HCT116 (cell line): Measurements from ENCODE around the gene PACRGL. TPM values are rescaled to one million over a fixed set of nuclear protein-coding genes. Genes with fewer than 3 reads are reported as not detected.

ENCODE experiments used
- ATAC-seq: fragments of 200-7000 bp; cut with Tn5 transposase; 2 replicates; pipeline ENCODE4 v1.9.1; 2020; ENCODE audit warnings: mild to moderate bottlenecking, moderate library complexity
- BruUV-seq: library from RNA; stranded (reverse); fragments of 400-500 nt; replicated peaks from 2 replicates; lab custom pipeline; 2021; lab: Mats Ljungman, UMichigan
- CTCF ChIA-PET: fragments of 300-600 bp; sonication (Branson Sonifier 250); formaldehyde crosslinking; loops from one replicate; lab custom pipeline; 2021; ENCODE audit warnings: antibody characterized with exemption; lab: Charles Lee
- POLR2A ChIA-PET: fragments of 300-600, 350-600 bp; sonication (Branson Sonifier 250); formaldehyde crosslinking; loops from one replicate; lab custom pipeline; 2021; ENCODE audit warnings: antibody characterized with exemption; lab: Charles Lee
- RAD21 ChIA-PET, 2 experiments: fragments of 300-600 bp; sonication (Branson Sonifier 250); formaldehyde crosslinking; loops; one replicate each; lab custom pipeline; 2023; ENCODE audit warnings: low total read pairs in 2 of 2; ENCODE audit not compliant: uncharacterized antibody in 2 of 2, unreplicated experiment in 2 of 2, low non-redundant PET in 1 of 2; lab: Charles Lee
- DNase-seq: peaks from one replicate; pipeline ENCODE4 v3.0.0-alpha.2; 2010; ENCODE audit warnings: low read depth, low spot score
- H2AFZ ChIP-seq: fragments of 200-600 bp; shearing (Covaris generic), sonication (generic); 2 replicates; pipeline ENCODE4 v1.6.1; 2017; ENCODE audit warnings: low read depth, mixed run types, mixed read lengths, antibody characterized with exemption, low read length; ENCODE audit not compliant: poor library complexity, severe bottlenecking
- H3K27ac ChIP-seq: 2 replicates; pipeline ENCODE4 v1.5.1; 2012; ENCODE audit warnings: low read depth, low read length
- H3K27me3 ChIP-seq: fragments of 200-600 bp; sonication (generic); 2 replicates; pipeline ENCODE4 v1.6.1; 2016; ENCODE audit warnings: mixed run types, low read length, mixed read lengths; ENCODE audit not compliant: insufficient read depth
- H3K36me3 ChIP-seq, 2 experiments: fragments of 200-500 bp in 1 of 2; fragments of 200-600 bp in 1 of 2; sonication (Bioruptor generic) in 1 of 2; sonication (generic) in 1 of 2; 2 replicates each; pipeline versions ENCODE4 v1.5.1 to v1.6.1; 2014 to 2016; ENCODE audit warnings: low read length in 2 of 2, inconsistent platforms in 1 of 2, mixed read lengths in 1 of 2, mixed run types in 1 of 2; ENCODE audit not compliant: insufficient read depth in 2 of 2, control insufficient read depth in 1 of 2
- H3K4me1 ChIP-seq, 2 experiments: fragments of 200-600 bp in 1 of 2; sonication (generic) in 1 of 2; 2 replicates each; pipeline versions ENCODE4 v1.5.1 to v1.6.1; 2012 to 2017; ENCODE audit warnings: low read length in 2 of 2, inconsistent platforms in 1 of 2, mild to moderate bottlenecking in 1 of 2, mixed read lengths in 1 of 2, mixed run types in 1 of 2, moderate library complexity in 1 of 2; ENCODE audit not compliant: insufficient read depth in 2 of 2, control insufficient read depth in 1 of 2
- H3K4me2 ChIP-seq: fragments of 200-600 bp; sonication (generic); 2 replicates; pipeline ENCODE4 v1.6.1; 2017; ENCODE audit warnings: mixed run types, low read length, mixed read lengths
- H3K4me3 ChIP-seq, 2 experiments: fragments of 200-600 bp in 1 of 2; sonication (generic) in 1 of 2; replicated peaks in 1 of 2; 2 replicates each; pipeline ENCODE4 v1.5.1; 2011 to 2016; ENCODE audit warnings: low read length in 2 of 2, control low read depth in 1 of 2, low read depth in 1 of 2, mild to moderate bottlenecking in 1 of 2, mixed read lengths in 1 of 2, mixed run types in 1 of 2
- H3K79me2 ChIP-seq: fragments of 200-600 bp; sonication (generic); 2 replicates; pipeline ENCODE4 v1.6.1; 2017; ENCODE audit warnings: mild to moderate bottlenecking, mixed run types, low read length, moderate library complexity, mixed read lengths; ENCODE audit not compliant: insufficient read depth
- H3K9ac ChIP-seq: fragments of 200-600 bp; sonication (generic); 2 replicates; pipeline ENCODE4 v1.6.1; 2016; ENCODE audit warnings: low read length, mixed read lengths
- H3K9me2 ChIP-seq: fragments of 200-600 bp; sonication (generic), shearing (Covaris generic); 2 replicates; pipeline ENCODE4 v1.6.1; 2017; ENCODE audit warnings: mixed run types, mild to moderate bottlenecking, moderate library complexity; ENCODE audit not compliant: insufficient read depth
- H3K9me3 ChIP-seq, 2 experiments: fragments of 200-500 bp in 1 of 2; fragments of 200-600 bp in 1 of 2; sonication (Bioruptor generic) in 1 of 2; sonication (generic) in 1 of 2; 2 replicates each; pipeline ENCODE4 v1.6.1; 2014 to 2017; ENCODE audit warnings: low read length in 2 of 2, mixed read lengths in 2 of 2, inconsistent platforms in 1 of 2, low read depth in 1 of 2, mild to moderate bottlenecking in 1 of 2, mixed run types in 1 of 2, moderate library complexity in 1 of 2; ENCODE audit not compliant: control insufficient read depth in 1 of 2, insufficient read depth in 1 of 2
- H4K20me1 ChIP-seq: fragments of 200-600 bp; sonication (generic), shearing (Covaris generic); 2 replicates; pipeline ENCODE4 v1.6.1; 2017; ENCODE audit warnings: mixed run types, mild to moderate bottlenecking, moderate library complexity; ENCODE audit not compliant: insufficient read depth
- EGR1 ChIP-seq: IDR thresholded peaks from 2 replicates; pipeline ENCODE4 v1.6.1; 2012; ENCODE audit warnings: low read depth
- ELF1 ChIP-seq: IDR thresholded peaks from 2 replicates; pipeline ENCODE4 v1.6.1; 2012; ENCODE audit warnings: low read depth, borderline replicate concordance
- EZH2 ChIP-seq: fragments of 200-600 bp; sonication (generic); IDR thresholded peaks from 2 replicates; pipeline ENCODE4 v1.6.1; 2017; ENCODE audit warnings: antibody characterized with exemption, mixed run types
- JUND ChIP-seq: IDR thresholded peaks from 2 replicates; pipeline ENCODE4 v1.6.1; 2012
- POLR2AphosphoS5 ChIP-seq: IDR thresholded peaks from 2 replicates; pipeline ENCODE4 v1.6.1; 2011; ENCODE audit warnings: mild to moderate bottlenecking, low read depth, low read length, moderate library complexity
- RAD21 ChIP-seq: IDR thresholded peaks from 2 replicates; pipeline ENCODE4 v1.6.1; 2012; ENCODE audit warnings: low read depth, mild to moderate bottlenecking
- SIN3A ChIP-seq: IDR thresholded peaks from 2 replicates; pipeline ENCODE4 v1.6.1; 2012; ENCODE audit warnings: low read depth
- SP1 ChIP-seq: IDR thresholded peaks from 2 replicates; pipeline ENCODE4 v1.6.1; 2012; ENCODE audit warnings: low read depth
- SRF ChIP-seq: IDR thresholded peaks from 2 replicates; pipeline ENCODE4 v1.6.1; 2012; ENCODE audit warnings: low read depth
- ZFX ChIP-seq: fragments of 450-650 bp; IDR thresholded peaks from 2 replicates; pipeline ENCODE4 v1.6.1; 2017
- intact Hi-C: fragments of 100-400 bp; cut with micrococcal nuclease; formaldehyde crosslinking; loops from 2 replicates; pipeline ENCODE4 v1.10.0; 2022
- total RNA-seq: library from RNA; stranded (reverse); gene quantifications from one replicate; pipeline ENCODE4 v1.2.1, GENCODE V29; 2021; ENCODE audit not compliant: unreplicated experiment
- TF ChIP-seq, protein P1 (sequence below): IDR thresholded peaks from 2 replicates; pipeline ENCODE4 v1.6.1; 2012

Gene PACRGL
- total RNA-seq, 1 experiment from 2014 or later, result 26.4 TPM

DNA sequence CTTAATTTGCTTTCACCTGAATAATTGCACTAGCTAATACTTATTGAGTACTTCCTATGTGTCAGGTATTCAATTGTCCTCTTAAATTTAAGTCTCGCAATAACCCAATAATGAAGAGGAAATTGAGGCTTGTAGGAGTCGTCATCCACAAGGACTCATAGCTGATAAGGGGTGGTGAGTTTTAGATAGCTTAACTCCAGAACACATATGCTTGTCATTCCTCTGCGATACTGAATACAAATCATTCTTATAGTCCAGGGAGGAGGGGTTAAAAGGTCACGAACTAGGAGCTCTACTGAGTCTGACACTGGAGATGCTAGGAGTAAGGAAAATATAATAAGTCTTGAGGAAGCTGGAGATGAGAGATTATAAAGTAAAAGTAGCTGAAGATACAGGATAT is 1.4 kb upstream of the PACRGL start (continued):
- no peak for TF ChIP-seq JUND
- TF ChIP-seq EZH2, result no peak
- no peak for TF ChIP-seq ZFX
- TF ChIP-seq RAD21, result no peak
- TF ChIP-seq SIN3A, result no peak
- TF ChIP-seq SRF, result no peak

DNA sequence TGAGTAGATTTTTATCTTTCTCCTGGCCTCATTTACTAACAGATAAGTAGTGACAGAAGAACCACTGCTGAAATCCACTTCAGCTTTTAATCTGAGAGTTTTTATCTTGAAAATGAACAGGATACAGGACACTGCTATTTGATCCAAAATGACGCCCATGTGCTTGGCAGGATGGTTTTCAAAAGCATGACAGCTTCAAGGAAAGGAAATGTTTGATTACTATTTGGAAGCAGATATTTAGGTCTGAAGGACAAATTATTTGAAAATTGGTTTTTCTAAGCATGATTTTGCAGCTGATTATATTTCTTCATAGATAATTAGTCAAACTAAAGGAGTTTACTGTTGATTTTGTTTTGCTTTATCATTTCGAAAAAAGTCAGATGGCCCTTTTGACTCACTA is 11.1 kb downstream of the PACRGL start:
- H3K79me2 ChIP-seq, result no peaks in the 10 kb centered on the region
- ChIA-PET POLR2A (no interaction called here), CTCF (no interaction called here), RAD21 (no interaction called here)
- no peak overlapping the region for H3K4me3 ChIP-seq
- no peaks in the 10 kb centered on the region for H3K9me2 ChIP-seq
- no peak overlapping the region for H3K9ac ChIP-seq
- TF ChIP-seq ELF1, result no peak
- no peak for TF ChIP-seq POLR2AphosphoS5
- H4K20me1 ChIP-seq, result no peaks in the 10 kb centered on the region; the same call in 1 of the 2 replicates
- H3K36me3 ChIP-seq, result peaks cover 9 to 20% of the 10 kb centered on the region in 2 experiments
- intact Hi-C loops, result no loop called here
- H3K4me1 ChIP-seq, result no peaks in the 10 kb centered on the region
- no peak overlapping the region for H3K27ac ChIP-seq
- DNase-seq (no peak), ATAC-seq (no peak)
- BruUV-seq, result no TSS peak
- H3K9me3 ChIP-seq, result no peaks in the 10 kb centered on the region
- no peak overlapping the region for H2AFZ ChIP-seq
- H3K27me3 ChIP-seq, result no peaks in the 10 kb centered on the region
- no peak overlapping the region for H3K4me2 ChIP-seq

DNA sequence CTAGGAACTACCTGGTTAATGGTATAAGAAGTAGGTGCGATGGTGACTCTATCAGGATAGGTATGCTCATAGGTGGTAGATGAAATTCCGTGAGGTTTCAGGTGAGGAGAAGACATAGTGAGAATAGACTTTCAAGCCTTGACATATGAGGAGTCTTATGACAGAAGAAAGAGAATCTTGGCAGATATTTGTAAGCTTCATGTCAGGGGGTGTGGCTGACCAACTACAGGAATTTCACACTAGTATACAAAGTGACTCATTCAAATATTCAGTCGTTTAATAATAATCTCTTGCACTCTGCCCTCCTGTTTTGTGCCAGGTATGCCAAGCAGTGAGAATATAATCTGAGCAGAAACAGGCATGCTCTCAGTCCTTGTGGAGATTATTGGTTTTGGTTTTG is 22.8 kb downstream of the PACRGL start:
- intact Hi-C loops, result no loop called here
- CTCF ChIA-PET, result no interaction called here

More for the DNA sequence above, 22.8 kb downstream of the PACRGL start:
- TF ChIP-seq ZFX (no peak), RAD21 (no peak), EZH2 (no peak), EGR1 (no peak), SP1 (no peak)
- TF ChIP-seq, protein P1, sequence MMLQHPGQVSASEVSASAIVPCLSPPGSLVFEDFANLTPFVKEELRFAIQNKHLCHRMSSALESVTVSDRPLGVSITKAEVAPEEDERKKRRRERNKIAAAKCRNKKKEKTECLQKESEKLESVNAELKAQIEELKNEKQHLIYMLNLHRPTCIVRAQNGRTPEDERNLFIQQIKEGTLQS, result no peak
- TF ChIP-seq, all 23 proteins: peak for 0
- H3K4me2 ChIP-seq, result no peak overlapping the region
- no TSS peak for BruUV-seq
- H3K9me2 ChIP-seq, result no peaks in the 10 kb centered on the region
- H3K27ac ChIP-seq, result no peak overlapping the region
- no peaks in the 10 kb centered on the region for H4K20me1 ChIP-seq
- ChIA-PET RAD21 (no interaction called here), POLR2A (no interaction called here)
- H3K79me2 ChIP-seq, result peaks cover 5% of the 10 kb centered on the region
- ATAC-seq, result no peak
- H3K36me3 ChIP-seq, result peaks cover 16% of the 10 kb centered on the region in 2 experiments; a peak in 3 of 4 replicates
- no peak overlapping the region for H2AFZ ChIP-seq
- no peak overlapping the region for H3K9ac ChIP-seq
- H3K27me3 ChIP-seq, result no peaks in the 10 kb centered on the region
- no peak for DNase-seq
- H3K9me3 ChIP-seq, result no peaks in the 10 kb centered on the region
- no peaks in the 10 kb centered on the region for H3K4me1 ChIP-seq
- no peak overlapping the region for H3K4me3 ChIP-seq
